ENCODE measurements around the gene ZNF296. TPM values are rescaled to one million over a fixed set of nuclear protein-coding genes. Genes with fewer than 3 reads are reported as not detected.

The ZNF296 gene
- total and polyA plus RNA-seq, 2 of the 8 experiments (the other 6 are each of a cell fraction or from before 2014, with no cell fraction given): 2.7 to 7.5 TPM

DNA sequence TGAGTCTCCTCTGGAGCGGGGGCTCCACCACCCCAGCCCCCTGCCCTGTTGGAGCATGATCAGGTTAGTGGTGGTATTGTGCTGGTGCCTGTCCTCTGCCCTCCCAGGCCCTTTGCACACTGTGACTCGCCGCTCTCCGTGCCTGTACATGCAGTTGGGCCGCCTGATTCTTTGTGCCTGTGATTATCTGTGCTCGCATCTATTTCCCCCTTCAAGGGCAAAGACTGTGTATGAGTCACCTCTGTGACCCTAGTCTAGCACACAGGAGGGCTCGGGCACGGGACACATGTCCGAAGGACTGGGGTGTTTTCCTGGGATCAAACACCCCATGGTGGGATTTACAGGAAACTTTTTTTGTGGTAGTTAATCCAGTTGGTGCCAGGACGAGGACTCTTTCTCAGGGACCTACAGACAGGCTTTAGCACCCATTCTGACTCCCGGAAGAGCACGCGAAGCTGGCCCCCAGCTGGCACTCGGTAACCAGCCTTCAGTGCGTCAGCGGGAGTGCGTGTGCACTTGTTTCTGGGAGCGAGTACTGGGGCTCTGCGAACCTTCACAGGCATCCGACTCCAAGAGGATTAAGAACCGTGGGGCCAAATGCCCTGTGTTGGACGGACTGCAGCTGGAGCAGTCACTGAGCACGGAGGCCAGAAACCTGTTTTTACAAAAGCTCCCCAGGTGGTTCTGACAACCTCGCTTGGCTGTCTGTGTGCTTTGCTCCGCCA is 23.4 kb upstream of the ZNF296 start:
- H2BK5ac ChIP-seq (ENCODE audit: low read depth, low read length): no peak overlapping the region
- no peak overlapping the region for H2BK15ac ChIP-seq (ENCODE audit: low read length)
- H3K9me3 ChIP-seq (ENCODE audit: insufficient read depth in 2 of 2, low read depth in 1 of 2, low read length in 1 of 2): no peaks in the 10 kb centered on the region
- no peak overlapping the region for H3K18ac ChIP-seq (ENCODE audit: extremely low read depth, low read length)
- CTCF ChIA-PET (ENCODE audit: partially characterized antibody): interaction anchor here (1.1 to 8.3 kb wide), 5 partner anchors 10 to 50 kb away, joined by 3 to 57 read pairs (median 3); no protein-coding TSS in a partner anchor
- no peak overlapping the region for H3K56ac ChIP-seq (replicated peaks; ENCODE audit: insufficient read length, low read depth, low read length)
- no peak overlapping the region for H3K23ac ChIP-seq (ENCODE audit: insufficient read length)
- no peak overlapping the region for H3K27ac ChIP-seq (ENCODE audit: low read depth, low read length)
- TF ChIP-seq CBX5 (IDR thresholded peaks at IDR 0.05; ENCODE audit: low read depth, low read length) (no peak), SIN3A (conservative IDR thresholded peaks at IDR 0.05 in 1 of 2, IDR thresholded peaks at IDR 0.05 in 1 of 2; ENCODE audit: low read depth in 1 of 2, low read length in 2 of 2) (peak; percentile 33 to 34; a peak in 1 of 4 replicates)
- H3K79me2 ChIP-seq (ENCODE audit: control insufficient read depth in 1 of 2, insufficient read depth in 2 of 2, low read length in 2 of 2): peaks cover 27 to 100% of the 10 kb centered on the region in 2 experiments; a peak in 3 of 4 replicates
- H2BK120ac ChIP-seq (replicated peaks; ENCODE audit: low read depth, low read length): no peak overlapping the region
- no peak overlapping the region; a peak in 1 of 4 replicates for H3K4me2 ChIP-seq (ENCODE audit: insufficient read depth in 1 of 2, low read depth in 2 of 2, low read length in 2 of 2)
- no peaks in the 10 kb centered on the region; a peak in 2 of 8 replicates for H3K36me3 ChIP-seq (ENCODE audit: control insufficient read depth in 2 of 4, insufficient read depth in 4 of 4, low read length in 3 of 4)
- 84% methylated on average over 25 of the region's 25 CpGs; no CpG with 5 or more reads in 1 of the 2 experiments for WGBS, 2 experiments (ENCODE audit: extremely low coverage in 1 of 2, insufficient coverage in 1 of 2, insufficient read length in 1 of 2, insufficient replicate concordance in 2 of 2, low coverage in 1 of 2, low lambda C conversion rate in 2 of 2, missing lambda C conversion rate in 1 of 2)
- no peak overlapping the region for H4K5ac ChIP-seq (ENCODE audit: insufficient read length, low read depth, low read length)
- H2AK5ac ChIP-seq (ENCODE audit: low read depth, low read length): no peak overlapping the region
- no peak for DNase-seq (ENCODE audit: low read depth in 1 of 2, low spot score in 2 of 2)
- no peak overlapping the region for H3K4me3 ChIP-seq (ENCODE audit: extremely low read depth in 1 of 4, insufficient read depth in 2 of 4, low read depth in 3 of 4, low read length in 4 of 4)
- H2BK12ac ChIP-seq (ENCODE audit: low read depth, low read length): no peak overlapping the region
- POLR2A ChIA-PET (ENCODE audit: partially characterized antibody): interaction anchor here (1.2 to 8.4 kb wide), 8 partner anchors 8 to 47 kb away, joined by 3 to 70 read pairs (median 5); partner anchors contain the start of genes GEMIN7, PPP1R37 and ZNF296
- peak overlapping the region in 1 of 4 experiments; percentile 46; a peak in 2 of 7 replicates for H3K9ac ChIP-seq (replicated peaks in 1 of 4; ENCODE audit: extremely low read depth in 1 of 4, low read depth in 3 of 4, low read length in 3 of 4)
- H3K23me2 ChIP-seq (ENCODE audit: low read depth, low read length): no peaks in the 10 kb centered on the region
- H4K8ac ChIP-seq (ENCODE audit: extremely low read depth, insufficient read depth, low read length): peak overlapping the region; percentile 28; the same call in 1 of the 2 replicates
- peaks cover 70% of the 10 kb centered on the region for H3K79me1 ChIP-seq (ENCODE audit: low read depth, low read length)
- H3K4ac ChIP-seq (replicated peaks; ENCODE audit: insufficient read length, low read depth, low read length): no peak overlapping the region
- no peaks in the 10 kb centered on the region for H3K27me3 ChIP-seq (replicated peaks in 1 of 4; ENCODE audit: control insufficient read depth in 3 of 4, extremely low read depth in 1 of 4, insufficient read depth in 3 of 4, low read length in 3 of 4)
- H4K20me1 ChIP-seq (replicated peaks in 1 of 2; ENCODE audit: control insufficient read depth in 1 of 2, insufficient read depth in 2 of 2, low read length in 2 of 2): peaks cover 73 to 83% of the 10 kb centered on the region in 2 experiments
- H2BK20ac ChIP-seq (ENCODE audit: low read length): no peak overlapping the region
- H3K4me1 ChIP-seq (replicated peaks in 1 of 4; ENCODE audit: control insufficient read depth in 3 of 4, insufficient read depth in 4 of 4, low read length in 3 of 4): peaks cover 0 to 36% (median 18%) of the 10 kb centered on the region in 4 experiments; a peak in 6 of 7 replicates
- H3K14ac ChIP-seq (ENCODE audit: insufficient read length): no peak overlapping the region
- H4K91ac ChIP-seq (replicated peaks; ENCODE audit: insufficient read length, low read length): no peak overlapping the region
- no peak overlapping the region for H2AFZ ChIP-seq (ENCODE audit: low read length)
- no peak for FAIRE-seq

All from H1 (cell line).